HS-27A (cell line): ENCODE results near the gene POLR3C.
"Not testable (repeated sequence)": the region's sequence is repeated elsewhere in the genome, so short reads cannot be mapped to it uniquely, and the experiment has no call there.

ENCODE experiments used
- DNase-seq: peaks from one replicate; pipeline ENCODE4 v3.0.0-alpha.2; 2012; ENCODE audit warnings: low read depth, missing footprints

Gene POLR3C

GRCh38 chr1:145822779-145823331 lies 1.1 kb upstream of the POLR3C start:
- not testable (repeated sequence) for DNase-seq

GRCh38 chr1:145824499-145824842 lies 471 bp downstream of the POLR3C start:
- no peak for DNase-seq

GRCh38 chr1:145826030-145826429 lies 2.0 kb downstream of the POLR3C start:
- no peak for DNase-seq

GRCh38 chr1:145827966-145828365 lies 4.0 kb downstream of the POLR3C start:
- DNase-seq = no peak

- DNase-seq = no peak
Observed at GRCh38 chr1:145828367-145829026, 4.5 kb downstream of the POLR3C start.

GRCh38 chr1:145830810-145831209 lies 6.8 kb downstream of the POLR3C start:
- not testable (repeated sequence) for DNase-seq

GRCh38 chr1:145837656-145838055 lies 13.7 kb downstream of the POLR3C start:
- DNase-seq = no peak

GRCh38 chr1:145843031-145843430 lies 19.0 kb downstream of the POLR3C start:
- DNase-seq = no peak

- no peak for DNase-seq
Observed at GRCh38 chr1:145845144-145845513, 21.1 kb downstream of the POLR3C start.

- DNase-seq = no peak
Observed at GRCh38 chr1:145845514-145846161, 21.6 kb downstream of the POLR3C start, which contains the start of gene NUDT17. Gene NUDT17, plus strand, starts transcription at chr1:145845630. Its CDS starts 11 bp downstream, at chr1:145845641.

GRCh38 chr1:145846201-145846612 lies 22.2 kb downstream of the POLR3C start:
- DNase-seq = no peak

- DNase-seq = no peak
Observed at GRCh38 chr1:145847827-145848226, 23.8 kb downstream of the POLR3C start.

GRCh38 chr1:145849356-145850160 lies 25.6 kb downstream of the POLR3C start:
- peak; percentile 70 for DNase-seq

GRCh38 chr1:145855426-145855948 lies 31.5 kb downstream of the POLR3C start:
- no peak for DNase-seq

GRCh38 chr1:145857170-145857569 lies 33.2 kb downstream of the POLR3C start:
- DNase-seq = no peak

- no peak for DNase-seq
Observed at GRCh38 chr1:145858238-145858900, 34.4 kb downstream of the POLR3C start.

GRCh38 chr1:145858901-145859490 lies 35.0 kb downstream of the POLR3C start, which contains the start of gene PIAS3:
Gene PIAS3, minus strand, starts transcription at chr1:145859081. Its CDS starts 91 bp downstream, at chr1:145858990.
- peak; percentile 69 for DNase-seq

GRCh38 chr1:145859491-145860023 lies 35.6 kb downstream of the POLR3C start:
- DNase-seq = no peak

GRCh38 chr1:145863282-145864018 lies 39.5 kb downstream of the POLR3C start:
- no peak for DNase-seq

GRCh38 chr1:145868232-145868631 lies 44.2 kb downstream of the POLR3C start:
- DNase-seq = no peak
